AG10803 (cell line): ENCODE results near the gene TBC1D32.

Experiments
- DNase-seq: peaks from one replicate; pipeline ENCODE4 v3.0.0; 2010; ENCODE audit warnings: low read depth
- H3K4me3 ChIP-seq: 2 replicates; pipeline ENCODE4 v1.5.1; 2011; ENCODE audit warnings: mild to moderate bottlenecking, low read length, control low read depth
- TF ChIP-seq, protein P1 (sequence below): conservative IDR thresholded peaks from 2 replicates; pipeline ENCODE4 v1.5.1; 2011; ENCODE audit warnings: mild to moderate bottlenecking, low read length, control low read depth, inconsistent platforms

Gene TBC1D32

GRCh38 chr6:121135425-121135824 is 198.9 kb downstream of the TBC1D32 start:
- DNase-seq: no peak
- TF ChIP-seq, protein P1, sequence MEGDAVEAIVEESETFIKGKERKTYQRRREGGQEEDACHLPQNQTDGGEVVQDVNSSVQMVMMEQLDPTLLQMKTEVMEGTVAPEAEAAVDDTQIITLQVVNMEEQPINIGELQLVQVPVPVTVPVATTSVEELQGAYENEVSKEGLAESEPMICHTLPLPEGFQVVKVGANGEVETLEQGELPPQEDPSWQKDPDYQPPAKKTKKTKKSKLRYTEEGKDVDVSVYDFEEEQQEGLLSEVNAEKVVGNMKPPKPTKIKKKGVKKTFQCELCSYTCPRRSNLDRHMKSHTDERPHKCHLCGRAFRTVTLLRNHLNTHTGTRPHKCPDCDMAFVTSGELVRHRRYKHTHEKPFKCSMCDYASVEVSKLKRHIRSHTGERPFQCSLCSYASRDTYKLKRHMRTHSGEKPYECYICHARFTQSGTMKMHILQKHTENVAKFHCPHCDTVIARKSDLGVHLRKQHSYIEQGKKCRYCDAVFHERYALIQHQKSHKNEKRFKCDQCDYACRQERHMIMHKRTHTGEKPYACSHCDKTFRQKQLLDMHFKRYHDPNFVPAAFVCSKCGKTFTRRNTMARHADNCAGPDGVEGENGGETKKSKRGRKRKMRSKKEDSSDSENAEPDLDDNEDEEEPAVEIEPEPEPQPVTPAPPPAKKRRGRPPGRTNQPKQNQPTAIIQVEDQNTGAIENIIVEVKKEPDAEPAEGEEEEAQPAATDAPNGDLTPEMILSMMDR: no peak
- no peak overlapping the region for H3K4me3 ChIP-seq

DNA sequence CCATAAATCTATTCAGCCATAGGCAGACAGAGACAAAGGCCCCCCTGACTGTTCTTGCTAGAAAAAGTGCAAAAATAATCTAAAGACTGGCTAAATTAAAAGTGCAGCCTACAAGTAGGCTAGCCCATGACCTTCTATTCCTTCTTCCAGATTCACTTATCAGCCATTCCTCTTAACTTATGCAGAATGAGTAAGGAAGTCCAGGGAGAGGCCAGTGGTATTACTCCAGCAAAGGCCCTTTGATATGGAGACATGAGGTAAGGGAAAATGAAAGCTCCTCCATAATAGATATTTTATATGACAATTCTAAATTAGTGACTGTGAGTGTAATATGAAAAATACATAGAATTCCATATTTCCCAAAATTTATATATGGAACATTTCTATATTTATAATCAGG is 199.4 kb downstream of the TBC1D32 start:
- DNase-seq: no peak
- TF ChIP-seq, protein P1: no peak
- no peak overlapping the region for H3K4me3 ChIP-seq

- TF ChIP-seq, protein P1: no peak
- no peak for DNase-seq
Measured at GRCh38 chr6:121124600-121124999, 209.7 kb downstream of the TBC1D32 start.

GRCh38 chr6:121112356-121112755 is 221.9 kb downstream of the TBC1D32 start:
- no peak overlapping the region for H3K4me3 ChIP-seq
- TF ChIP-seq, protein P1: no peak
- DNase-seq: no peak

More at GRCh38 chr6:121124600-121124999, 209.7 kb downstream of the TBC1D32 start:
- H3K4me3 ChIP-seq: no peak overlapping the region

GRCh38 chr6:121110733-121111132 is 223.5 kb downstream of the TBC1D32 start:
- H3K4me3 ChIP-seq: no peak overlapping the region
- DNase-seq: no peak
- TF ChIP-seq, protein P1: no peak

DNA sequence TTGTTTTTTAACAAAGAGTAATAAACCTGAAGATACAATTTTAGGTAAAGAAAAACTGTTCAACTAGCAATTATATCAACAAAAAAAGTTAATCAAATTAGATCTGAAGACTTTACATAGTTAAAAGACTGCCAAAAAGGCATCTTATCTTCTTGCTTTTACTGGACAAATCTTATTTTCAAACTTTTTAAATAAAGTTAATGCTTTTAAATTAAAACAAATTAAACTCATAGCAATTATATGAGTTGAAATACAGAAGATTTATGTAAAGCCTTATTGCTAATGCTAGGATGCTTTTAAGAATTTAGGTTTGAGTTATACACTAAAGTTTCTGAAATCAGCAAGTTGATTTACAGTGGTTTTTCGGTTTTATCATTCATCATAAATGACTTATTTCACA is 227.3 kb downstream of the TBC1D32 start:
- TF ChIP-seq, protein P1: no peak
- DNase-seq: no peak
- H3K4me3 ChIP-seq: no peak overlapping the region

DNA sequence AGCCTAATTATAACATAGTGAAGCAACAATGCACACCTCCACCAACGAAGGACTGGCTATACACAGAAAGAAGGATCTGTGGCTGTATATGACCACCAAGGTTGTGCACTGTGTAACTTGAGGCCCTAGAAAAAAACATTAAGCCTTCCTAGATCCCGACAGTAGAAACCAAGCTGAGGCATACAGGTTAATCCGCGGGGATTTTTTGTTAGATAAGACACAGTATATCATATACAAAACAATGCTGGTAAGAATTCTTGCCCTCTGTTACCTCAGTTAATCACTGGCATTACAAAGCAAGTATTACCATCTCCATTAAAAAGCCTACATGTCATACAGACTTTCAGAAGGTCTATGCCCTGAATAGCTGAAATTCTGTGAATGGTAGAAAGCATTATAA is 228.8 kb downstream of the TBC1D32 start:
- TF ChIP-seq, protein P1: no peak
- no peak overlapping the region for H3K4me3 ChIP-seq
- no peak for DNase-seq
